Measurements from ENCODE around the gene PTGER3. TPM values are rescaled to one million over a fixed set of nuclear protein-coding genes. Genes with fewer than 3 reads are reported as not detected.
"Not testable (repeated sequence)": the region's sequence is repeated elsewhere in the genome, so short reads cannot be mapped to it uniquely, and the experiment has no call there.

PTGER3 gene
- total RNA-seq, 1 donor from 2014 or later, result 4.9 TPM

GRCh38 chr1:71026093-71026492 lies 21.5 kb downstream of the PTGER3 start:
- ATAC-seq, result no peak
- DNase-seq (ENCODE audit: missing footprints), result no peak
- intact Hi-C loops (cut with DNase I), result loop anchor here (10.0 kb wide), 1 partner anchor 211 kb away; no protein-coding TSS in a partner anchor

GRCh38 chr1:71023515-71023914 lies 24.1 kb downstream of the PTGER3 start:
- intact Hi-C loops (cut with DNase I), result loop anchor here (10.0 kb wide), 1 partner anchor 209 kb away; no protein-coding TSS in a partner anchor
- DNase-seq (ENCODE audit: missing footprints) (no peak), ATAC-seq (no peak)

GRCh38 chr1:71019233-71019969 lies 28.2 kb downstream of the PTGER3 start:
- DNase-seq (ENCODE audit: missing footprints) (no peak), ATAC-seq (peak; percentile 65)
- intact Hi-C loops (cut with DNase I), result no loop called here

- intact Hi-C loops (cut with DNase I), result no loop called here
- DNase-seq (ENCODE audit: missing footprints), result no peak
- no peak for ATAC-seq
Measured at GRCh38 chr1:71018791-71019190, 28.8 kb downstream of the PTGER3 start.

GRCh38 chr1:71015745-71016144 lies 31.9 kb downstream of the PTGER3 start:
- ATAC-seq, result no peak
- DNase-seq (ENCODE audit: missing footprints), result no peak
- intact Hi-C loops (cut with DNase I), result no loop called here

- no peak for DNase-seq (ENCODE audit: missing footprints)
- intact Hi-C loops (cut with DNase I), result no loop called here
- ATAC-seq, result no peak
Measured at GRCh38 chr1:71014178-71014579, 33.4 kb downstream of the PTGER3 start.

GRCh38 chr1:71002709-71003475 lies 44.7 kb downstream of the PTGER3 start:
- DNase-seq (ENCODE audit: missing footprints) (no peak), ATAC-seq (no peak)
- intact Hi-C loops (cut with DNase I), result no loop called here

GRCh38 chr1:71001624-71002023 lies 46.0 kb downstream of the PTGER3 start:
- intact Hi-C loops (cut with DNase I), result no loop called here
- DNase-seq (ENCODE audit: missing footprints) (no peak), ATAC-seq (no peak)

- intact Hi-C loops (cut with DNase I), result no loop called here
- DNase-seq (ENCODE audit: missing footprints) (no peak), ATAC-seq (no peak)
Measured at GRCh38 chr1:70997793-70998192, 49.8 kb downstream of the PTGER3 start.

- intact Hi-C loops (cut with DNase I), result no loop called here
Measured at GRCh38 chr1:70994753-70995268, 52.8 kb downstream of the PTGER3 start.

GRCh38 chr1:70993798-70994197 lies 53.8 kb downstream of the PTGER3 start:
- intact Hi-C loops (cut with DNase I), result no loop called here
- DNase-seq (ENCODE audit: missing footprints) (no peak), ATAC-seq (no peak)

More at GRCh38 chr1:70994753-70995268, 52.8 kb downstream of the PTGER3 start:
- no peak for ATAC-seq
- no peak for DNase-seq (ENCODE audit: missing footprints)

GRCh38 chr1:70992521-70992920 lies 55.1 kb downstream of the PTGER3 start:
- intact Hi-C loops (cut with DNase I), result no loop called here
- ATAC-seq (no peak), DNase-seq (ENCODE audit: missing footprints) (no peak)

GRCh38 chr1:70990469-70991253 lies 57.0 kb downstream of the PTGER3 start:
- intact Hi-C loops (cut with DNase I), result no loop called here
- no peak for ATAC-seq

GRCh38 chr1:70987497-70987896 lies 60.1 kb downstream of the PTGER3 start:
- intact Hi-C loops (cut with DNase I), result no loop called here
- DNase-seq (ENCODE audit: missing footprints), result no peak
- no peak for ATAC-seq

More at GRCh38 chr1:70990469-70991253, 57.0 kb downstream of the PTGER3 start:
- no peak for DNase-seq (ENCODE audit: missing footprints)

- ATAC-seq; intact Hi-C loops (cut with DNase I); DNase-seq (ENCODE audit: missing footprints): not testable (repeated sequence)
Measured at GRCh38 chr1:70985776-70986225, 61.8 kb downstream of the PTGER3 start.

GRCh38 chr1:70985278-70985677 lies 62.3 kb downstream of the PTGER3 start:
- ATAC-seq; intact Hi-C loops (cut with DNase I); DNase-seq (ENCODE audit: missing footprints): not testable (repeated sequence)

- intact Hi-C loops (cut with DNase I), result no loop called here
- DNase-seq (ENCODE audit: missing footprints) (no peak), ATAC-seq (no peak)
Measured at GRCh38 chr1:70980361-70980760, 67.3 kb downstream of the PTGER3 start.

- ATAC-seq, result peak; percentile 34
Measured at GRCh38 chr1:70979881-70980280, 67.7 kb downstream of the PTGER3 start.

GRCh38 chr1:70979313-70979712 lies 68.3 kb downstream of the PTGER3 start:
- no peak for ATAC-seq
- intact Hi-C loops (cut with DNase I), result no loop called here

More at GRCh38 chr1:70979881-70980280, 67.7 kb downstream of the PTGER3 start:
- intact Hi-C loops (cut with DNase I), result no loop called here
- no peak for DNase-seq (ENCODE audit: missing footprints)

More at GRCh38 chr1:70979313-70979712, 68.3 kb downstream of the PTGER3 start:
- no peak for DNase-seq (ENCODE audit: missing footprints)
